ENCODE results near the gene FUNDC2.
A peak's percentile ranks its signal among the peaks of the same experiment; 100 is the strongest.

The FUNDC2 gene

DNA sequence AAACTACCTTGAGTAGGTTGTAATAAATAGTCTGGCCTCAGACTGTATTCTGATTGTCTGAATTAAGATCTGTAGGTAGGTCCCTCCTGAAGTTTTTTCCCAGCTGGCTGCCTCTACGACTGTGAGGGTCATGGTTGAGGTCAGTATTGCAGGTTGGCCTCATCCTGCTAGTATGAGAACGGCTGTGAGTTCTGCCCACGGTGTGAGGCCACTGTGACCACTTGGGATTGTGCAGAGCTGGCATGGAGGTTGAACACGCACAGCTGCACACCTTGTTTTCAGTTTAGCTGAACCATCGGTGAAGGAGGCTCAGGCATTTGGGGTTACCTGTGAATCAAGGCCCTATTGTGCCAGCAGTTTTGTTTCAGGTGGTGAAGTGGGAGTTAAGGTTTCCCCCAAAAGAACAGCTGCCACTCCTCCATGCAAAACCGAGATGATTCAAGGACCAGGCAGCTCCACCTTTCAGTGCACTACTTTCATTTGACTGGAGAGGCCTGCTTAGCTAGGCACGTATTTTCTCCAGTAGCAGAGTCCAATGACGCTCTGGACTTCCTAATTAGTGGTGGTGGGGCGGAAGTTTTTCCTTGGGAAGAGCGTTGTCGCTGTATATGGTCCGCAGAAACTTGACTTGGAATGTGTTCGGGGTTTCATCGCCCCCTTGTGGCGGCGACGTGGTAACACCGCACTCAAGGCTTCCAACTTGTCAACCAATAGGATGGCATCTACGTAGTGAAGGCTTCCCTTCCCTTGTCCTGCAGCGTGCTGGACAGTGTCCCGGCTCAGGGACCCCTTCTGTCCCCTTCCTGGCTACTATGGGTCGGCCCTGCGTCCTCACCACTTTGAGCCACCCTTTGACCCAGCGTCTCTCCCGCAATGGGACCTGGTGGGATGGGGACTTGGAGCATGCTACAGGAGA lies 30.5 kb downstream of the FUNDC2 start:
- DNase-seq, result peak; percentile 57
- in situ Hi-C loops (cut with HindIII; ENCODE audit: low pct_ligation_motif_present, low pct_unique_long_range_greater_than_20kb, low sequenced_read_pairs), result no loop called here

DNA sequence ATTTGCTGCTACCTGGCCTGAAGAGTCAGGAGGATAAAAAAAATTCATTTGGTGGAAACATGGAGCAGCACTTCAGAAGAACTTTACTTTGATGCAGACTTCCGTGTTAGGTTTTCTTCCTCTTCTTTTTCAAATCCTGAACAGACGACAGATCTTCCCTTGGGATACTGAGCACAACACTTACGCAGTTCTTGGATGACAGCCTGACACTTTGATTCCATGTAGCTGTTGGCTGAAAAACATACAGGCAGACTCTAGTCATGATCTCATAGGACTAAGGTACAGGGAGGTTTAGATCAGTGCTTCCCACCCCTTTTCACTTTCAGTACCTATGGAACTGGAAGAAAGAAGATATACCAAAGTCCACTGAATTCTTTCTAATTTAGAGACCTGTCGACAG lies 35.1 kb downstream of the FUNDC2 start:
- in situ Hi-C loops (cut with HindIII; ENCODE audit: low pct_ligation_motif_present, low pct_unique_long_range_greater_than_20kb, low sequenced_read_pairs), result no loop called here
- DNase-seq, result no peak

DNA sequence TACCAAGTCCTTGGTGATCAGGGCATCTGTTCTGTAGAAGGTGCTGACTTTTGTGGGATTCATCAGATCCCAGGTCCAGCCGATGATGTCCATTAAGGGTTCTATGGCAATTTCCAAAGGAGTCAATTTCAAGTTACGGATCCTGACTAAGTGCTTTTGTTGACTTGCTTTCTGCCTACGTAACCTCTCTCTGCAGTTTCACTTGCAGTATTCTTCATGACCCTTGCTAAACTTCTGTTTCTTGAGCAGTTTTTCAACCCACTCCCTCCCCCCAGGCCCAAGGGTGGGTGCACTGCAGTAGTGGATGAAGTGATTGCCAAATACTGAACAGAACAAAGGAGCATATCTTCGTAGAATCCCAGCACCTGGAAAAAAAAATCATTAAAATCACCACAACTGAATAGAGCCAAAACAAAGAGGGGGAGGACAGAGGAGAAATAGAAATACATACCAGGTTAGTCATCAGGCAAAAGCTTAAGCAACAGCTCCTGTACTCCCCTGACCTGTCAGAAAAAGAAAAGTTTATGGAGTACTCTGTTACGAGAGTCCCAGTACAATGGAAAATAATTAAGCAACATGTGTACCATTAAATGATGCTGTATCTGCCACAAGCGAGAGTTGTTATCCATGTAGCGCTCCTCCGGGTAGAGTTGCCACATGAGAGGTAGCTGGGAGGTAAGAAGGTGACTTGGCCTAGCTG lies 38.5 kb downstream of the FUNDC2 start:
- DNase-seq, result peak; percentile 33
- in situ Hi-C loops (cut with HindIII; ENCODE audit: low pct_ligation_motif_present, low pct_unique_long_range_greater_than_20kb, low sequenced_read_pairs), result no loop called here

DNA sequence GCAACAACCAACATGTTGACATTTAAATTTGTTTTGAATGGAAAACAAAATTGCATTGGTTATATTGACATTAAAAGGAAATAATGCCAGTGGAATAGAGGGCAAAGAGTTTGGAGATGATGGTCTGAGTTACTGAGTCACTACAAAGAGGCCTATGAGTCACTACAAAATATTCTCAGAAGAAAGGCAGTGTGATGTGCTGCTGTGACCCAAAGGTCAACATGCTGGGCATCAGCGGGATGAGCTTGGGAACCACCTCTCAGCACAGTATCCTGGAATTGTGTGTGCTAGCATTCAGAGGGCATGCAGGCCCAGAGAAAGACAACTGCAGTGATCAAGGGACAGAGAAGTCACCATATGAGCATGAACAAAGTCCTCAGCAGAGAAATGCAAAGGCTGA lies 41.5 kb downstream of the FUNDC2 start:
- in situ Hi-C loops (cut with HindIII; ENCODE audit: low pct_ligation_motif_present, low pct_unique_long_range_greater_than_20kb, low sequenced_read_pairs), result no loop called here
- peak; percentile 62 for DNase-seq

DNA sequence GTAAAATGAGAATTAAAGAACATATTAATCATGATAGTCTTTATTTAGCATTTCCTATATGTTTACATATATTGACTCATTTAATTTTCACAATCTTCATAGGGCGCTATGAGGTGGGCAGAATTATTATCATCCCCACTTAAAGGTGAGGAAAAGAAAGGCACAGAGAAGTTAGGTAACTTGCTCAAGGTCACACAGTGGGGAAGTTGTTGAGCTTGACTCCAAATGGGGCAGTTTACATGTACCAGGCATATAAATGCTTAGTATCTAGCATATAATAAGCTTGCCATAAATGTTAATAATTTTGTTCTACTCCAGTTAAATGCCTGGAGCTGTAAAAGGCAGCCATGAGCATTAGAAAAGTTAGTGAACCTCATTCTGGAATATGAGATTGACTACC lies 42.8 kb downstream of the FUNDC2 start:
- in situ Hi-C loops (cut with HindIII; ENCODE audit: low pct_ligation_motif_present, low pct_unique_long_range_greater_than_20kb, low sequenced_read_pairs), result no loop called here
- DNase-seq, result no peak

DNA sequence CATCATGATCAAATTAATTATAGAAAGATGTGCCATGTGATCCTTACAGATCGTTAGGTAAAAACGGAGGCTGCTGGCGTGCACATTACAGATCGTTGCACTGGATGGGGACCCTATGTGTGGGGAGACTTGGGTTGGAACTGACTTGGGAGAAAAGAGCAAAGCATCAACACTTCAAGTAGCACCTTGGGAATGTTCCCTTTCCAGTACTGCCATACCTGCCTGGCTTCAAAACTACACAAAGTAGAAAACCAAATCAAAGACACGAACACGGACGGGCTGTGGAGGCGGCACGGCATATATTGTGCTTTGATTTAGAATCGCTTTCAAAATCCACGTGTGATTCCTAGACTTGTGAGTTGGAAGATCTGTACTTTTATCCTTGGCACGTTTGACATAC lies 43.4 kb downstream of the FUNDC2 start:
- DNase-seq, result no peak

DNA sequence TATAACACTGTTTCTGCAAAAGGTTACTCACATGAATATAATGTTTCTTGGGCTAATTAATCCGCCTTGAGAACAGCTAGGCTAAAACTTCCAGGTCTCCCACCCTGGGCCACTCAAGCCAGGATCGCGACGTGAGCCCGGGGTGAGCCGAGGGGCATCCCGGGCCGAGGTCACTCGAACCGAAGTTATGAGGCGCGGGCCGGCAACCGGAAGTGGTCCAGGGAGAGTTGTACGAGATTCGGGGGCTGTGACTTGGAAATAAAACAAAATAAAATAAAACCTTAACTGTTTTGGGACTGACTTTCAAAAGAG lies 44.0 kb downstream of the FUNDC2 start:
- no peak for DNase-seq
- in situ Hi-C loops (cut with HindIII; ENCODE audit: low pct_ligation_motif_present, low pct_unique_long_range_greater_than_20kb, low sequenced_read_pairs), result no loop called here

More for the DNA sequence above, 43.4 kb downstream of the FUNDC2 start:
- in situ Hi-C loops (cut with HindIII; ENCODE audit: low pct_ligation_motif_present, low pct_unique_long_range_greater_than_20kb, low sequenced_read_pairs), result no loop called here

DNA sequence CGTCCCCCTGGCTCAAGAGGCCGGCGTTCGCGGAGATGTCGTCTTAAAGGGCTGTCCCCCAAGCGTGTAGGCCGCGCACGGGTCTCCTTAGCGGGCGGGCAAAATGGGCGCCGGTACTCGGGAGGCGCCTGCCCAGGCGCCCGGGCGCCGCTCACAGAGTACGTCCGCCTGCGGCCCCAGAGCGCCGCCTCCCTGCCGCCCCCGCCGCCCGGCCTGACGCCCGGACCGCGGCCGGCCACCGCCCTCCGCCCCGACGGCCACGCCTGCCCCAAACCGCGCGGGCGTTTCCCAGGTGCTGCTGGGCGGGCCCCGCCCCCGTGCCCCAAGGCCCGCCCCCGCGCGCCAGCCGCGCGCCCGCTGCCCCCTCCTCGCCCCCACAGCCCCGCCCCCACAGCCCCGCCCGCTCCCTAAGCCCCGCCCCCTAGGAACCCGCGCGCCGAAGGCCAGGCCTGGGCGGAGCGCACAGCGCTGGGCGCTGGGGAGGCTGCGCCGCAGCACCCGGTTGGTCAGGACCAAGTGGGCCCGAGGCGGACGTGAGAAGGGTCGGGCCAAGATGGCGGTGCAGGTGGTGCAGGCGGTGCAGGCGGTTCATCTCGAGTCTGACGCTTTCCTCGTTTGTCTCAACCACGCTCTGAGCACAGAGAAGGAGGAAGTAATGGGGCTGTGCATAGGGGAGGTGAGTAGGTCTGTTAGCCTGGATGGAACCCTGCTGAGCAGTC lies 44.5 kb downstream of the FUNDC2 start, which contains the start of the genes BRCC3, CMC4 and MTCP1:
TSS of gene BRCC3 (plus strand) at position 534 of the 719 bp plus-strand sequence. CDS start at position 554, 20 bp downstream.
TSS of gene CMC4 (minus strand) at position 162 of the 719 bp plus-strand sequence. CDS start 7,113 bp downstream, outside the sequence.
TSS of gene MTCP1 (minus strand) at position 162 of the 719 bp plus-strand sequence. CDS start 5,126 bp downstream, outside the sequence.
- in situ Hi-C loops (cut with HindIII; ENCODE audit: low pct_ligation_motif_present, low pct_unique_long_range_greater_than_20kb, low sequenced_read_pairs), result no loop called here
- peak; percentile 74 for DNase-seq

DNA sequence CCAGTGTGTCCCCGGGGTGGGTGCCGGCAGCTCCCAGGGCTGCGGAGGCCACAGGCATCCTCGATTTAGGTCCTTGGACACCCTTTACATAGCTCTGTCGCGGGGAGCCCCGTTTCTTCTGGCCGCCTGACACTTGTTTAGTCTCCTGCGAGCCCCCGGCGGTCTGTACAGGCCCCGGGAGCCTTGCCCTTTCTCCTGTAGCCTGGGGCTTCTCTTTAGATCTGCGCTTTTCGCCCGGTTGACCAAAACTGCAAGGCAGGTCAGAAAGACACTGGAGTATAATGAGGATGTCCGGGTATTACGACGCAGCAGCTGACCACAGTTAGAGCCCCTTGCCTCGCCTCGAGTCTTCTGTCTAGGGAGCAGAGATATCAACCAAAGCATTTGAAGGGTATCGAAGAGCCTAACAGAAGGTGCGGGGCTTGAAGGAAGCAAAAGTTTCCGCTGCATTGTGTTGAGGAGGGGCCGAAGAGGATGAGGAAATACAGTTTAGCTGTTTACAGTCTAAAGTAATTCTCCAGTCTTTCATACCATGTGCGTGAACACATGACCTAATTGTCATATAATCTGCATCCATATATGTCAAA lies 45.1 kb downstream of the FUNDC2 start:
- in situ Hi-C loops (cut with HindIII; ENCODE audit: low pct_ligation_motif_present, low pct_unique_long_range_greater_than_20kb, low sequenced_read_pairs), result no loop called here
- DNase-seq, result no peak

DNA sequence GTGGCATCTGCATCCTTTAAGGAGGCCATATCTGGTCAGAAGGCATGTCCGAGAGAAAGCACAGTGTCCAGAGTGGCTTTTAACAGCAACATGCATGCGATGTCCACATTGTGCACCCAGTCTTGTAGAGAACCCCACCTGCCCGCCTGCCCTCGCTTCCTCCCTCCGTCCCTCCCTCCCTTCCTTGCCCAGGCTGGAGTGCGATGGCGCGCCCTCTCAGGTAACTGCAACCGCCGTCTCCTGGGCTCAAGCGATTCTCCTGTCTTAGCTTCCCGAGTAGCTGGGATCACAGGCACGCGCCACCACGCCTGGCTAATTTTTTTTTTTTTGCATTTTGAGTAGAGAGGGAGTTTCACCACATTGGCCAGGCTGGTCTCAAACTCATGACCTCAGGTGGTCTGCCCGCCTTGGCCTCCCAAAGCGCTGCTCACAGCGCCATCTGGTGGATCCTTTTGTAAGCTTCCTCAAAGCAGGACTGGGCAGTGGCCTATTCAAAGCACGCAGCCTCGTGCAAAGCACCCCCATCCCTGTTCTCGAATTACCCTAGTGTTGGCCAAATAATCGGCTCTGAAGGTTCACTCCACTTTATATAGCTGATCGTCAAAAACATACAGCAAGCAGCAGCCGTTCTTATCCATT lies 59.7 kb downstream of the FUNDC2 start:
- peak; percentile 34 for DNase-seq
- in situ Hi-C loops (cut with HindIII; ENCODE audit: low pct_ligation_motif_present, low pct_unique_long_range_greater_than_20kb, low sequenced_read_pairs), result no loop called here

DNA sequence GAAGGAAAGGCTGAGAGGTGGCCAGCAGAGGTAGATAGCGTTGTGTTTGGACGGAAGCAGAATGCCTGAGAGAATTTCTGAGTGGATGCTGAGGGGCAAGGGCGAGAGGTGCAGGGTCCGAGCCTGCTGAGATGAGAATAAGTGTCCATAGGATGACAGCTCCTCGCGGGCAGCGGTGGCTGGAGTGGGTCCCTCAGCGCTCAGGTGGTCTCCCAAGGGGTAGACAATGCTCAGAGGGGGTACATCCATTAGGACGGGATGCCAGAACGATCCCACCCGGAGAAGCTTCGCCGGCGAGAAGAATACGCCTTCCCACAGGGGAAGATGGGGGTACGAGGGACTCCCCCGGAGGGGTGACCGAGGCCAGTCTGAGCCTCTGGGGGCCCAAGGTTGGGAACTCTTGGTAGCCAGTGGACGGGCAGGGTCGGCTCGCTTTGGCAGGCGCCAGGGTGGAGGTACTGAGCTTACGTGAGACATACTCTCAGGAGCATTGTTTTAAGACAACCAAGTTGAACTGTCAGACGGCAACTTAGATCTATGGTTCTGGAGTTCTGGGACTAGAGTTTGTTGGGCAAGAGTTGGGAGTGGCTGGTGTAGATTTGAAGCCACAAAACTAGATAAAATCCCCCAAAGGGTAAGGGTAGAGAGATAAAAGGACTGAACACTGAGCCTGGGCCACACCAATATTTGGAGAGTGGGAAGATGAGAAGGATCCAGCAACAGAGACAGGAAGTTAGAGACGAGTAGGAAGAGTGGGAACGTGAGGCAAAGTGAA lies 60.5 kb downstream of the FUNDC2 start:
- in situ Hi-C loops (cut with HindIII; ENCODE audit: low pct_ligation_motif_present, low pct_unique_long_range_greater_than_20kb, low sequenced_read_pairs), result no loop called here
- DNase-seq, result no peak

DNA sequence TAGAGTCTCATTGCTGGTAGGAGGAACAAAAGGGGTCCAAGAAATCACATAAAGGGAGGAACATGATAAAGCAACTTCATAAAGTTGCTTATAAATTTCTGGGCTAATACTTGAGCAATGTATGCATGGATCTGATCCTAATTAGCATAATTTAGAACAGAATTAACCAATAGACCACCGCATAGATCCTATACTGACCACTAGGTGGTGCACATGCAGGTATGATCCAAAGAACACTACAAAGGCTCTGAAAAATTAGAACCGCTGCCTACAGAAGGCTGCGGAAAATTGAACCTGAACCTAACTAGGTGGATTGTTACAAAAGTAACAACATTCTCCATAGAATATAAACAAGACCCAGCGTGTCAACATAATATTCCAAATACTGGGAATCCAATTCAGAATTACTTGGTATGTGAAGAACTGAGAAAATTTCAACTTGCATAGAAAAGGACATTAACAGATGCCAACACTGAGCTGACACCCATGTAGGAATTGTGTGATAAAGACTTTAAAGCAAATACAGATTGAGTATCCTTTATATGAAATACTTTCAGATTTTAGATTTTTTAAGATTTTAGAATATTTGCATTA lies 67.9 kb downstream of the FUNDC2 start:
- in situ Hi-C loops (cut with HindIII; ENCODE audit: low pct_ligation_motif_present, low pct_unique_long_range_greater_than_20kb, low sequenced_read_pairs), result no loop called here
- peak; percentile 24 for DNase-seq

DNA sequence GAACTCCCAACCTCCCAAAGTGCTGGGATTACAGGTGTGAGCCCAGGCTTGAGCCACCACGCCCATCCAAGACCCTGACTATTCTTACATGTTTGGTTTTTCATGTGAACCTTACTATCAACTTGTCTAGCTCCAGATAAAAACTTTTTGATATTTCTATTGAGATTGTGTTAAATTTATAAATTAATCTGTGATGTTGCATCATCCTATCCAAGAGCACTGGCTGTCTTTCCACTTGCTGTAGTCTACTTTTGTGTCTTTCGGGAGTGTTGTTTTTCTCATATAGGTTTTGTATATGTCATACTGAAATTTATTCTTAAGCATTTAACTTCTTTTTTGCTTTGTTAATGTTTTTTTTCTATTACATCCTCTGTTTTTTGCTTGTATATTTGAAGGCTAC lies 79.3 kb downstream of the FUNDC2 start:
- DNase-seq, result no peak
- in situ Hi-C loops (cut with HindIII; ENCODE audit: low pct_ligation_motif_present, low pct_unique_long_range_greater_than_20kb, low sequenced_read_pairs), result no loop called here

DNA sequence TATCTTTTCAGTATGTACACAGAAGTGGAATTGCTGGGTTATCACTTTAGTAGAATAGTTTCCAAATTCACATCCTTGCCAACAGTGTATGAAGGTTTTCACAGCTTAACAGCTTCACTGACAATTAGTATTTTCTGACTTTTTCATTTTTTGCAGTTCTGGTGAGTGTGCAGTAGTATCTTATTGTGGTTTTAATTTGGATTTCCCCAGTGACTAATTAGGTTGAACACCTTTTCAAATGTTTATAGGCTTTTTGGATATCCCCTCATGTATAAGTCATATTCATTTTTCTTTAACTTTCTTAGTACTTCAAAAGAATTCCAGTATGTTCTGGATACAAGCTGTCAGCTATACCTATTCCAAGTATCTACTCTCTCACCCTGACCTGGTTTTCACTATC lies 81.8 kb downstream of the FUNDC2 start:
- no peak for DNase-seq
- in situ Hi-C loops (cut with HindIII; ENCODE audit: low pct_ligation_motif_present, low pct_unique_long_range_greater_than_20kb, low sequenced_read_pairs), result no loop called here
